K562 (cell line): Measurements from ENCODE around the gene MTMR12. TPM values are rescaled to one million over a fixed set of nuclear protein-coding genes. Genes with fewer than 3 reads are reported as not detected.

Experiments
- ATAC-seq: fragments of 200-7000 bp; cut with Tn5 transposase; 3 replicates; pipeline ENCODE4 v1.9.1; 2020; ENCODE audit warnings: moderate library complexity
- BruUV-seq: library from RNA; stranded (reverse); fragments of 400-500 nt; replicated peaks from 2 replicates; lab custom pipeline; 2021; lab: Mats Ljungman, UMichigan
- CTCF ChIA-PET: fragments of 300-600 bp; formaldehyde crosslinking; extraction: SDS; loops from one replicate; lab custom pipeline; 2021; ENCODE audit warnings: low intra/inter-chr PET ratio; lab: Yijun Ruan, JAX
- POLR2A ChIA-PET: fragments of 300-600, 350-650 bp; sonication (Branson Sonifier 250); formaldehyde crosslinking; extraction: SDS; loops from one replicate; lab custom pipeline; 2021; ENCODE audit warnings: antibody characterized with exemption, inconsistent platforms; lab: Yijun Ruan, JAX
- DNase-seq, 4 experiments: peaks; one replicate each; pipeline versions ENCODE4 v3.0.0 to v3.0.0-alpha.2; 2011 to 2018; ENCODE audit warnings: low spot score in 3 of 4, mixed read lengths in 3 of 4; ENCODE audit errors: extremely low read depth in 1 of 4
- FAIRE-seq: peaks from 2 replicates; lab custom pipeline; 2011; peaks lifted over from hg19 to GRCh38; lab: Jason Lieb, UNC
- H2AFZ ChIP-seq: 2 replicates; pipeline ENCODE4 v1.6.0; 2011; ENCODE audit warnings: low read depth, low read length, control low read depth, inconsistent platforms
- H3K27ac ChIP-seq: fragments of 200-600 bp; 3 replicates; pipeline ENCODE4 v1.8.0; 2011; ENCODE audit warnings: low read depth, mild to moderate bottlenecking, control low read depth, inconsistent platforms, low read length, moderate library complexity, mixed read lengths; ENCODE audit errors: extremely low read depth
- H3K27me3 ChIP-seq, 2 experiments: fragments of 300-600 bp in 1 of 2; 2 replicates in 1 of 2; 3 replicates in 1 of 2; pipeline versions ENCODE4 v1.6.0 to v1.8.0; 2011; ENCODE audit warnings: inconsistent platforms in 2 of 2, low read length in 2 of 2, mild to moderate bottlenecking in 1 of 2, mixed read lengths in 1 of 2, moderate library complexity in 1 of 2; ENCODE audit not compliant: control insufficient read depth in 2 of 2, insufficient read depth in 2 of 2
- H3K36me3 ChIP-seq: fragments of 300-600 bp; 3 replicates; pipeline ENCODE4 v1.8.0; 2011; ENCODE audit warnings: mild to moderate bottlenecking, low read length, inconsistent platforms; ENCODE audit not compliant: control insufficient read depth, insufficient read depth
- H3K4me1 ChIP-seq, 2 experiments: fragments of 200-600 bp in 1 of 2; replicated peaks in 1 of 2; 2 replicates in 1 of 2; 3 replicates in 1 of 2; pipeline versions ENCODE4 v1.5.1 to v1.8.0; 2011; ENCODE audit warnings: inconsistent platforms in 2 of 2, low read length in 2 of 2, mild to moderate bottlenecking in 1 of 2, mixed read lengths in 1 of 2, moderate library complexity in 1 of 2; ENCODE audit not compliant: control insufficient read depth in 2 of 2, insufficient read depth in 2 of 2
- H3K4me2 ChIP-seq: 2 replicates; pipeline ENCODE4 v1.6.1; 2011; ENCODE audit warnings: low read length, control low read depth, inconsistent platforms, mixed read lengths; ENCODE audit not compliant: insufficient read depth
- H3K4me3 ChIP-seq: fragments of 200-600 bp; sonication (generic), shearing (Covaris generic); 2 replicates; pipeline ENCODE4 v1.5.1; 2016; ENCODE audit warnings: control low read depth, inconsistent platforms
- H3K79me2 ChIP-seq: fragments of 200-600 bp; 3 replicates; pipeline ENCODE4 v1.8.0; 2011; ENCODE audit warnings: low read length, inconsistent platforms; ENCODE audit not compliant: control insufficient read depth, insufficient read depth
- H3K9ac ChIP-seq, 2 experiments: 2 replicates each; pipeline versions ENCODE4 v1.6.0 to v1.6.1; 2011; ENCODE audit warnings: low read depth in 2 of 2, low read length in 2 of 2, control low read depth in 1 of 2, inconsistent platforms in 1 of 2, mild to moderate bottlenecking in 1 of 2, mixed read lengths in 1 of 2; ENCODE audit not compliant: insufficient read depth in 1 of 2
- H3K9me1 ChIP-seq: one replicate; pipeline ENCODE4 v1.6.0; 2011; ENCODE audit warnings: inconsistent platforms, mild to moderate bottlenecking, low read length, moderate library complexity; ENCODE audit not compliant: control insufficient read depth, insufficient read depth
- H3K9me3 ChIP-seq: replicated peaks from 2 replicates; pipeline ENCODE4 v1.5.1; 2011; ENCODE audit warnings: low read depth, low read length, inconsistent platforms; ENCODE audit not compliant: control insufficient read depth, insufficient read depth
- H4K20me1 ChIP-seq: replicated peaks from 2 replicates; pipeline ENCODE4 v1.6.1; 2011; ENCODE audit warnings: low read length, inconsistent platforms, mixed read lengths; ENCODE audit not compliant: control insufficient read depth, insufficient read depth
- ATF4 ChIP-seq: fragments of 450-650 bp; formaldehyde crosslinking; IDR thresholded peaks from 2 replicates; pipeline ENCODE4 v1.4.0; 2022; ENCODE audit warnings: mild to moderate bottlenecking, moderate library complexity
- CREBBP ChIP-seq: IDR thresholded peaks from one replicate; pipeline ENCODE4 v1.6.1; 2012; ENCODE audit warnings: low read depth, mild to moderate bottlenecking, control low read depth, inconsistent platforms, low read length
- FOS ChIP-seq: IDR thresholded peaks from 3 replicates; pipeline ENCODE4 v1.6.1; 2011; ENCODE audit not compliant: insufficient read length; ENCODE audit errors: extremely low read depth
- NR4A1 ChIP-seq, 2 experiments: fragments of 250-450 bp in 1 of 2; fragments of 450-650 bp in 1 of 2; sonication (Bioruptor Pico) in 1 of 2; IDR thresholded peaks; 2 replicates each; pipeline versions ENCODE4 v1.4.0 to v1.6.1; 2016 to 2020; ENCODE audit warnings: mild to moderate bottlenecking in 2 of 2, missing compliant biosample characterization in 1 of 2, missing genetic modification characterization in 1 of 2, moderate library complexity in 1 of 2
- RBFOX2 ChIP-seq: fragments of 200-400 bp; formaldehyde crosslinking; IDR thresholded peaks from 2 replicates; pipeline ENCODE4 v1.6.1; 2017; ENCODE audit warnings: low read depth, mild to moderate bottlenecking, low read length, moderate library complexity
- RREB1 ChIP-seq: fragments of 250-450 bp; sonication (Bioruptor Pico); IDR thresholded peaks from 2 replicates; pipeline ENCODE4 v1.4.0; 2020
- THRB ChIP-seq: fragments of 450-650 bp; formaldehyde crosslinking; conservative IDR thresholded peaks from 2 replicates; pipeline ENCODE4 v1.4.0; 2022; ENCODE audit warnings: mild to moderate bottlenecking, missing genetic modification characterization
- ZNF347 ChIP-seq: fragments of 450-650 bp; formaldehyde crosslinking; IDR thresholded peaks from 2 replicates; pipeline ENCODE4 v1.4.0; 2020; ENCODE audit warnings: low read depth, mild to moderate bottlenecking, moderate library complexity
- WGBS: fragments of 100-300 bp; shearing (Covaris generic); methylation state at CpG from one replicate; pipeline ENCODE4 v1.1.6; 2016; ENCODE audit warnings: low coverage, mixed read lengths; ENCODE audit not compliant: insufficient coverage; ENCODE audit errors: missing lambda C conversion rate; 5-methylcytosine and 5-hydroxymethylcytosine counted together
- in situ Hi-C: fragments of 300-500 bp; cut with MboI; formaldehyde crosslinking; loops from 4 replicates; pipeline ENCODE4 v1.15.0; 2018; ENCODE audit warnings: inconsistent platforms, mixed read lengths
- intact Hi-C: fragments of 100-400 bp; cut with micrococcal nuclease; formaldehyde crosslinking; loops from 2 replicates; pipeline ENCODE4 v1.14.2; 2022
- polyA plus RNA-seq, 8 experiments: library from polyadenylated mRNA; depleted of rRNA in 4 of 8; stranded (reverse) in 5 of 8; unstranded in 3 of 8; fragments of >200 nt; fragmentation: Nextera tagmentation in 2 of 8; fragmentation: Illumina TruSeq in 1 of 8; extraction: Ambion mirVana in 2 of 8; extraction: Trizol in 1 of 8; gene quantifications; 2 replicates each; pipeline versions ENCODE4 v1.2.1 to v1.2.3, GENCODE V29; 2011 to 2014; ENCODE audit warnings: inconsistent platforms in 1 of 8, missing spikeins in 1 of 8
- total RNA-seq, 7 experiments: library from RNA; depleted of rRNA in 6 of 7; stranded (reverse); fragments of >200 nt in 6 of 7; fragmentation: Illumina TruSeq in 2 of 7; extraction: Trizol in 2 of 7; gene quantifications; 2 replicates each; pipeline versions ENCODE4 v1.2.1 to v1.2.3, GENCODE V29; 2011 to 2021; ENCODE audit warnings: low replicate concordance in 1 of 7

MTMR12 gene
- total and polyA plus RNA-seq, 9 of the 15 experiments (the other 6 are each of a cell fraction or from before 2014, with no cell fraction given): 4.0 to 28.7 (median 17.1) TPM

- H3K9ac ChIP-seq: no peak overlapping the region
- no peak for DNase-seq
- no peaks in the 10 kb centered on the region for H3K27me3 ChIP-seq
- no peak for ATAC-seq
- no peak for TF ChIP-seq THRB
- no peak for TF ChIP-seq FOS
- no peak for TF ChIP-seq ZNF347 (CRISPR knock-in tag)
- no peak for TF ChIP-seq NR4A1 (CRISPR knock-in tag; IDR thresholded peaks at IDR 0.05)
- no peak for TF ChIP-seq NR4A1 (tag; IDR thresholded peaks at IDR 0.05)
- no peak for TF ChIP-seq RBFOX2
- TF ChIP-seq ATF4 (CRISPR knock-in tag): no peak
- TF ChIP-seq RREB1 (CRISPR knock-in tag): no peak
- TF ChIP-seq CREBBP: no peak
- no TSS peak for BruUV-seq
- ChIA-PET CTCF (no interaction called here), POLR2A (interaction anchor here (0.6 kb wide), 1 partner anchor 353 kb away, joined by 3 read pairs; no protein-coding TSS in a partner anchor)
- H3K4me3 ChIP-seq: no peak overlapping the region
- H3K9me1 ChIP-seq: no peaks in the 10 kb centered on the region
- no peaks in the 10 kb centered on the region for H3K36me3 ChIP-seq
- H3K27ac ChIP-seq: no peak overlapping the region
- no peak overlapping the region for H2AFZ ChIP-seq
- no peaks in the 10 kb centered on the region for H4K20me1 ChIP-seq
- WGBS: 67% methylated on average over 12 of the region's 12 CpGs
- in situ Hi-C loops: no loop called here
- H3K4me2 ChIP-seq: no peak overlapping the region
- H3K9me3 ChIP-seq: peaks cover 3% of the 10 kb centered on the region; the same call in 1 of the 2 replicates
- peaks cover 0 to 12% of the 10 kb centered on the region in 2 experiments; a peak in 1 of 5 replicates for H3K4me1 ChIP-seq
- H3K79me2 ChIP-seq: no peaks in the 10 kb centered on the region
- FAIRE-seq: no peak
- intact Hi-C loops: no loop called here
Observed at GRCh38 chr5:32322882-32323281, 10.1 kb upstream of the MTMR12 start.
